ENCODE results near the gene FHL1. TPM values are rescaled to one million over a fixed set of nuclear protein-coding genes. Genes with fewer than 3 reads are reported as not detected.

Gene FHL1
- total RNA-seq, 1 donor from 2014 or later = 248 TPM

GRCh38 chrX:136183917-136184316 lies 36.6 kb downstream of the FHL1 start:
- ATAC-seq = no peak
- Histone ChIP-seq H3K4me1 (peaks cover 5% of the 10 kb centered on the region), H3K27me3 (ENCODE audit: low read depth) (no peaks in the 10 kb centered on the region), H3K4me3 (no peak overlapping the region), H3K9me3 (no peaks in the 10 kb centered on the region), H3K36me3 (no peaks in the 10 kb centered on the region), H3K27ac (no peak overlapping the region)
- TF ChIP-seq CTCF (IDR thresholded peaks at IDR 0.05) = no peak
- no peak for DNase-seq
- intact Hi-C loops (cut with DNase I) = no loop called here

GRCh38 chrX:136185401-136186022 lies 38.2 kb downstream of the FHL1 start:
- H3K27ac ChIP-seq = no peak overlapping the region
- no peaks in the 10 kb centered on the region for H3K27me3 ChIP-seq (ENCODE audit: low read depth)
- H3K4me3 ChIP-seq = no peak overlapping the region
- ATAC-seq = peak in 1 of 2 donors; percentile 44
- no peaks in the 10 kb centered on the region for H3K36me3 ChIP-seq
- intact Hi-C loops (cut with DNase I) = no loop called here
- no peak for TF ChIP-seq CTCF (IDR thresholded peaks at IDR 0.05)
- no peak for DNase-seq
- no peaks in the 10 kb centered on the region for H3K9me3 ChIP-seq
- H3K4me1 ChIP-seq = peaks cover 14% of the 10 kb centered on the region

- Histone ChIP-seq H3K27me3 (ENCODE audit: low read depth) (no peaks in the 10 kb centered on the region), H3K4me1 (peaks cover 18% of the 10 kb centered on the region), H3K9me3 (no peaks in the 10 kb centered on the region), H3K36me3 (no peaks in the 10 kb centered on the region), H3K4me3 (no peak overlapping the region), H3K27ac (no peak overlapping the region)
- TF ChIP-seq CTCF (IDR thresholded peaks at IDR 0.05) = no peak
- intact Hi-C loops (cut with DNase I) = no loop called here
- DNase-seq (no peak), ATAC-seq (no peak)
These were observed 38.7 kb downstream of the FHL1 start for GRCh38 chrX:136186023-136186413.

GRCh38 chrX:136189222-136189621 lies 41.9 kb downstream of the FHL1 start:
- Histone ChIP-seq H3K36me3 (no peaks in the 10 kb centered on the region), H3K27me3 (ENCODE audit: low read depth) (no peaks in the 10 kb centered on the region), H3K27ac (no peak overlapping the region), H3K4me1 (peaks cover 31% of the 10 kb centered on the region), H3K9me3 (no peaks in the 10 kb centered on the region), H3K4me3 (no peak overlapping the region)
- intact Hi-C loops (cut with DNase I) = no loop called here
- no peak for ATAC-seq
- DNase-seq = no peak
- no peak for TF ChIP-seq CTCF (IDR thresholded peaks at IDR 0.05)

GRCh38 chrX:136190038-136190713 lies 42.8 kb downstream of the FHL1 start:
- H3K27me3 ChIP-seq (ENCODE audit: low read depth) = no peaks in the 10 kb centered on the region
- DNase-seq (no peak), ATAC-seq (peak in 1 of 2 donors; percentile 48)
- no peak overlapping the region for H3K4me3 ChIP-seq
- peaks cover 36% of the 10 kb centered on the region for H3K4me1 ChIP-seq
- H3K27ac ChIP-seq = no peak overlapping the region
- H3K9me3 ChIP-seq = no peaks in the 10 kb centered on the region
- no peaks in the 10 kb centered on the region for H3K36me3 ChIP-seq
- TF ChIP-seq CTCF (IDR thresholded peaks at IDR 0.05) = no peak
- intact Hi-C loops (cut with DNase I) = no loop called here
